Measurements from ENCODE around the gene FREY1. TPM values are rescaled to one million over a fixed set of nuclear protein-coding genes. Genes with fewer than 3 reads are reported as not detected.

Gene FREY1
- total and polyA plus RNA-seq, 2 of the 13 experiments (the other 11 are each of a cell fraction or from before 2014, with no cell fraction given), result 0.44 to 0.73 TPM

- no peak for TF ChIP-seq DBP (CRISPR knock-in tag; IDR thresholded peaks at IDR 0.05; ENCODE audit: not compliant biosample characterization)
- no peak for TF ChIP-seq PHF5A (CRISPR knock-in tag; IDR thresholded peaks at IDR 0.05; ENCODE audit: low read depth, unreplicated experiment)
- TF ChIP-seq KLF16 (CRISPR knock-in tag; IDR thresholded peaks at IDR 0.05), result no peak
- no peak for TF ChIP-seq TFE3 (CRISPR knock-in tag; IDR thresholded peaks at IDR 0.05)
- TF ChIP-seq POLR2AphosphoS2 (IDR thresholded peaks at IDR 0.05; ENCODE audit: low read depth, low read length), result no peak
- TF ChIP-seq SCMH1 (CRISPR knock-in tag; IDR thresholded peaks at IDR 0.05; ENCODE audit: borderline replicate concordance), result no peak
- no peak for TF ChIP-seq KDM4B (CRISPR knock-in tag; IDR thresholded peaks at IDR 0.05)
- TF ChIP-seq CAMTA2 (CRISPR knock-in tag; IDR thresholded peaks at IDR 0.05; ENCODE audit: borderline replicate concordance), result no peak; the same call in 1 of the 2 replicates
- no peak for TF ChIP-seq CHD2 (IDR thresholded peaks at IDR 0.05; ENCODE audit: low read depth, low read length)
- TF ChIP-seq SIX4 (CRISPR knock-in tag; IDR thresholded peaks at IDR 0.05), result peak; percentile 87
- no peak for TF ChIP-seq ZNF484 (CRISPR knock-in tag; IDR thresholded peaks at IDR 0.05; ENCODE audit: borderline replicate concordance, low read depth)
- TF ChIP-seq ZNF878 (CRISPR knock-in tag; IDR thresholded peaks at IDR 0.05), result no peak
- TF ChIP-seq ZBTB26 (CRISPR knock-in tag; IDR thresholded peaks at IDR 0.05; ENCODE audit: borderline replicate concordance), result no peak
- no peak for TF ChIP-seq BATF2 (CRISPR knock-in tag; IDR thresholded peaks at IDR 0.05)
- no peak for TF ChIP-seq NFE2L2 (IDR thresholded peaks at IDR 0.05; ENCODE audit: low read length)
- TF ChIP-seq ZNF792 (CRISPR knock-in tag; IDR thresholded peaks at IDR 0.05), result no peak
- TF ChIP-seq ZNF503 (CRISPR knock-in tag; IDR thresholded peaks at IDR 0.05), result no peak; the same call in 1 of the 2 replicates
- TF ChIP-seq SRSF4 (IDR thresholded peaks at IDR 0.05; ENCODE audit: low read depth, low read length, poor library complexity, severe bottlenecking), result no peak
- no peak for TF ChIP-seq ZNF451 (CRISPR knock-in tag; IDR thresholded peaks at IDR 0.05)
- 0 out of 2 replicates have a peak, but pooled peaks have one; percentile 26 for TF ChIP-seq ZSCAN12 (CRISPR knock-in tag; IDR thresholded peaks at IDR 0.05)
- no peak for TF ChIP-seq JUNB (CRISPR knock-in tag; IDR thresholded peaks at IDR 0.05; ENCODE audit: borderline replicate concordance)
- no peak for TF ChIP-seq RORA (CRISPR knock-in tag; IDR thresholded peaks at IDR 0.05)
Measured at GRCh38 chr11:45922425-45923082, 15.5 kb upstream of the FREY1 start, which contains the start of gene LARGE2 (continued).
